Neural cell (in vitro differentiated cells): ENCODE results near the gene QRFPR. TPM values are rescaled to one million over a fixed set of nuclear protein-coding genes. Genes with fewer than 3 reads are reported as not detected.

ENCODE experiments used
- H2AFZ ChIP-seq: fragments of 200-600, 300-800 bp; sonication (generic), shearing (Covaris generic); 2 replicates; pipeline ENCODE4 v1.6.0; 2014; ENCODE audit warnings: low read depth, mild to moderate bottlenecking, antibody characterized with exemption, low read length, moderate library complexity
- H3F3A ChIP-seq: fragments of 200-600 bp; shearing (Covaris generic); 2 replicates; pipeline ENCODE4 v1.6.1; 2016; ENCODE audit warnings: mild to moderate bottlenecking, moderate library complexity, mixed read lengths, antibody characterized with exemption, low read length; ENCODE audit not compliant: insufficient read depth, poor library complexity, severe bottlenecking
- H3K27ac ChIP-seq: fragments of 200-600, 300-800 bp; sonication (generic), shearing (Covaris generic); 2 replicates; pipeline ENCODE4 v1.5.1; 2014; ENCODE audit warnings: mild to moderate bottlenecking, low read length, moderate library complexity
- H3K27me3 ChIP-seq: fragments of 300-800, 200-600 bp; sonication (generic), shearing (Covaris generic); 2 replicates; pipeline ENCODE4 v1.6.0; 2014; ENCODE audit warnings: mild to moderate bottlenecking, low read depth, low read length, moderate library complexity; ENCODE audit not compliant: insufficient read depth
- H3K36me3 ChIP-seq: fragments of 300-800, 200-600 bp; sonication (generic), shearing (Covaris generic); 2 replicates; pipeline ENCODE4 v1.5.1; 2014; ENCODE audit warnings: mild to moderate bottlenecking, antibody characterized with exemption, low read length, moderate library complexity; ENCODE audit not compliant: insufficient read depth
- H3K4me2 ChIP-seq: fragments of 300-800, 200-600 bp; sonication (generic), shearing (Covaris generic); 2 replicates; pipeline ENCODE4 v1.6.0; 2014; ENCODE audit warnings: mild to moderate bottlenecking, low read length
- H3K4me3 ChIP-seq: fragments of 300-800, 200-600 bp; sonication (generic), shearing (Covaris generic); 2 replicates; pipeline ENCODE4 v1.5.1; 2014; ENCODE audit warnings: mild to moderate bottlenecking, low read length, moderate library complexity
- H3K79me2 ChIP-seq: fragments of 200-600 bp; shearing (Covaris generic); replicated peaks from 2 replicates; pipeline ENCODE4 v1.6.0; 2014; ENCODE audit warnings: mild to moderate bottlenecking, low read length, moderate library complexity; ENCODE audit not compliant: insufficient read depth
- H3K9ac ChIP-seq: fragments of 300-800, 200-600 bp; sonication (generic), shearing (Covaris generic); 2 replicates; pipeline ENCODE4 v1.6.1; 2016; ENCODE audit warnings: mild to moderate bottlenecking, low read length, mixed read lengths
- H3K9me2 ChIP-seq: fragments of 200-600 bp; shearing (Covaris generic); 2 replicates; pipeline ENCODE4 v1.6.1; 2016; ENCODE audit warnings: mild to moderate bottlenecking, low read length, mixed read lengths; ENCODE audit not compliant: insufficient read depth
- H3K9me3 ChIP-seq: fragments of 200-600, 300-800 bp; sonication (generic), shearing (Covaris generic); 2 replicates; pipeline ENCODE4 v1.6.1; 2016; ENCODE audit warnings: mild to moderate bottlenecking, mixed run types, low read length, moderate library complexity, mixed read lengths
- H4K20me1 ChIP-seq: fragments of 200-600 bp; shearing (Covaris generic); 2 replicates; pipeline ENCODE4 v1.6.1; 2016; ENCODE audit warnings: mild to moderate bottlenecking, mixed run types; ENCODE audit not compliant: insufficient read depth
- CTCF ChIP-seq: fragments of 450-650 bp; IDR thresholded peaks from 2 replicates; pipeline ENCODE4 v1.5.1; 2014; ENCODE audit warnings: antibody characterized with exemption, mild to moderate bottlenecking, moderate library complexity; ENCODE audit not compliant: poor library complexity, severe bottlenecking
- EP300 ChIP-seq: fragments of 450-650 bp; conservative IDR thresholded peaks from 2 replicates; pipeline ENCODE4 v1.6.1; 2014; ENCODE audit warnings: antibody characterized with exemption, mild to moderate bottlenecking, moderate library complexity; ENCODE audit not compliant: poor library complexity, severe bottlenecking
- EZH2 ChIP-seq: fragments of 200-600, 300-800 bp; shearing (Covaris generic), sonication (generic); IDR thresholded peaks from 2 replicates; pipeline ENCODE4 v1.6.1; 2014; ENCODE audit warnings: antibody characterized with exemption, low read length, borderline replicate concordance, mild to moderate bottlenecking; ENCODE audit not compliant: insufficient read depth, poor library complexity, severe bottlenecking
- MXI1 ChIP-seq: fragments of 450-650 bp; conservative IDR thresholded peaks from 2 replicates; pipeline ENCODE4 v1.6.1; 2014; ENCODE audit warnings: antibody characterized with exemption, mild to moderate bottlenecking; ENCODE audit not compliant: poor library complexity, severe bottlenecking
- POLR2AphosphoS5 ChIP-seq: IDR thresholded peaks from 2 replicates; pipeline ENCODE4 v1.6.1; 2012
- RAD21 ChIP-seq: fragments of 450-650 bp; conservative IDR thresholded peaks from 2 replicates; pipeline ENCODE4 v1.6.1; 2014; ENCODE audit warnings: antibody characterized with exemption, mild to moderate bottlenecking, moderate library complexity
- REST ChIP-seq: IDR thresholded peaks from 2 replicates; pipeline ENCODE4 v1.6.1; 2012; ENCODE audit warnings: borderline replicate concordance
- SMC3 ChIP-seq: fragments of 450-650 bp; conservative IDR thresholded peaks from 2 replicates; pipeline ENCODE4 v1.6.1; 2014; ENCODE audit warnings: antibody characterized with exemption, mild to moderate bottlenecking, moderate library complexity; ENCODE audit not compliant: poor library complexity
- TAF1 ChIP-seq: IDR thresholded peaks from 2 replicates; pipeline ENCODE4 v1.6.1; 2012; ENCODE audit warnings: low read depth
- polyA plus RNA-seq: library from polyadenylated mRNA; depleted of rRNA; stranded (reverse); fragments of >200 nt; gene quantifications from 2 replicates; pipeline ENCODE4 v1.2.3, GENCODE V29; 2014

The QRFPR gene
- polyA plus RNA-seq, 1 donor from 2014 or later = 0.54 TPM

GRCh38 chr4:121330180-121330665 is 50.6 kb downstream of the QRFPR start:
- Histone ChIP-seq H3K9ac (no peak overlapping the region), H3K27ac (peak overlapping the region; percentile 36), H3K4me3 (no peak overlapping the region), H3K27me3 (no peaks in the 10 kb centered on the region), H3K9me3 (no peaks in the 10 kb centered on the region), H3K36me3 (no peaks in the 10 kb centered on the region), H3F3A (no peaks in the 10 kb centered on the region), H2AFZ (no peak overlapping the region), H4K20me1 (no peaks in the 10 kb centered on the region), H3K79me2 (no peaks in the 10 kb centered on the region), H3K9me2 (no peaks in the 10 kb centered on the region), H3K4me2 (no peak overlapping the region)
- TF ChIP-seq TAF1 = no peak
- TF ChIP-seq EP300 = peak; percentile 97
- peak; percentile 68 for TF ChIP-seq POLR2AphosphoS5
- TF ChIP-seq REST = no peak
- TF ChIP-seq RAD21 = no peak

- Histone ChIP-seq H3K27ac (no peak overlapping the region), H4K20me1 (no peaks in the 10 kb centered on the region), H3K9me2 (no peaks in the 10 kb centered on the region), H3K9ac (no peak overlapping the region), H3K9me3 (no peaks in the 10 kb centered on the region), H3K27me3 (no peaks in the 10 kb centered on the region), H3K4me3 (no peak overlapping the region), H3K36me3 (no peaks in the 10 kb centered on the region), H3K79me2 (no peaks in the 10 kb centered on the region), H3F3A (no peaks in the 10 kb centered on the region), H3K4me2 (no peak overlapping the region), H2AFZ (no peak overlapping the region)
- TF ChIP-seq SMC3 = no peak
- no peak for TF ChIP-seq EP300
- TF ChIP-seq REST = no peak
- TF ChIP-seq EZH2 = no peak
- TF ChIP-seq POLR2AphosphoS5 = no peak
- TF ChIP-seq MXI1 = no peak
- no peak for TF ChIP-seq CTCF
- no peak for TF ChIP-seq TAF1
- no peak for TF ChIP-seq RAD21
Observed at GRCh38 chr4:121326597-121326996, 54.2 kb downstream of the QRFPR start.
